ENCODE data around the gene GRM8. TPM values are rescaled to one million over a fixed set of nuclear protein-coding genes. Genes with fewer than 3 reads are reported as not detected.

Gene GRM8
- total and polyA plus RNA-seq, 2 donors from 2014 or later: 3.2 TPM; not detected in 1

DNA sequence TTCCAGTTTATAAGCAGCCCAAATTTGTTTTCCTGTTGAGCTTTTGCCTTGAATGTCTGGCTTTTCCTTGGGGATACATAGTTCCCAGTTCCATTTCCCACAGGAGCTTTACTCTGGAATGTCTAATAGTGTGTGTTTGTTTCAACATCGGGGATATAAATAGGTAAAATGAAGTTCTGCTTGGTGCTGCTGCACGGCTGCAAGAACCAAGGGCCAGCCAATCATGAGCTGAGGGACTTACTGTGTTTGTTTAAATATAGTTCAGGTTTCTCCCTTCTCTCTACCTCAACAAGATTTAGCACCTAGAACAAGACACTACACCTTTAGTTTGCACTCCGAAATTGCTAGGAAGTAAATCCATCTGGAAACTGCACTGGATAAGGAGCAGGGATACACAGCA lies 43.9 kb downstream of the GRM8 start:
- no peak for DNase-seq
- Histone ChIP-seq H3K9ac (ENCODE audit: low read length in 3 of 3) (no peak overlapping the region), H3K27ac (ENCODE audit: low read depth in 2 of 2, low read length in 2 of 2) (no peak overlapping the region), H3K9me3 (ENCODE audit: control insufficient read depth in 2 of 3, insufficient read depth in 1 of 3, low read length in 3 of 3) (no peaks in the 10 kb centered on the region), H3K4me1 (ENCODE audit: control insufficient read depth in 2 of 3, insufficient read depth in 2 of 3, low read depth in 1 of 3, low read length in 3 of 3) (no peaks in the 10 kb centered on the region), H3K4me3 (ENCODE audit: low read length in 3 of 3) (no peak overlapping the region), H3K27me3 (ENCODE audit: control insufficient read depth, insufficient read depth, low read length) (no peaks in the 10 kb centered on the region), H3K36me3 (ENCODE audit: control insufficient read depth in 2 of 3, insufficient read depth in 3 of 3, low read length in 3 of 3) (no peaks in the 10 kb centered on the region)
- FAIRE-seq: no peak
- intact Hi-C loops (cut with DNase I): no loop called here
- TF ChIP-seq CTCF (IDR thresholded peaks at IDR 0.05; ENCODE audit: borderline replicate concordance, extremely low read depth, insufficient read depth): no peak

GRCh38 chr7:127208351-127208750 lies 44.4 kb downstream of the GRM8 start:
- no peak overlapping the region for H3K4me3 ChIP-seq (ENCODE audit: low read length in 3 of 3)
- TF ChIP-seq CTCF (IDR thresholded peaks at IDR 0.05; ENCODE audit: borderline replicate concordance, extremely low read depth, insufficient read depth): no peak
- no peaks in the 10 kb centered on the region for H3K27me3 ChIP-seq (ENCODE audit: control insufficient read depth, insufficient read depth, low read length)
- H3K36me3 ChIP-seq (ENCODE audit: control insufficient read depth in 2 of 3, insufficient read depth in 3 of 3, low read length in 3 of 3): no peaks in the 10 kb centered on the region
- H3K9ac ChIP-seq (ENCODE audit: low read length in 3 of 3): no peak overlapping the region
- H3K9me3 ChIP-seq (ENCODE audit: control insufficient read depth in 2 of 3, insufficient read depth in 1 of 3, low read length in 3 of 3): no peaks in the 10 kb centered on the region
- H3K27ac ChIP-seq (ENCODE audit: low read depth in 2 of 2, low read length in 2 of 2): no peak overlapping the region
- no peaks in the 10 kb centered on the region for H3K4me1 ChIP-seq (ENCODE audit: control insufficient read depth in 2 of 3, insufficient read depth in 2 of 3, low read depth in 1 of 3, low read length in 3 of 3)
- intact Hi-C loops (cut with DNase I): no loop called here
- DNase-seq (no peak), FAIRE-seq (no peak)

DNA sequence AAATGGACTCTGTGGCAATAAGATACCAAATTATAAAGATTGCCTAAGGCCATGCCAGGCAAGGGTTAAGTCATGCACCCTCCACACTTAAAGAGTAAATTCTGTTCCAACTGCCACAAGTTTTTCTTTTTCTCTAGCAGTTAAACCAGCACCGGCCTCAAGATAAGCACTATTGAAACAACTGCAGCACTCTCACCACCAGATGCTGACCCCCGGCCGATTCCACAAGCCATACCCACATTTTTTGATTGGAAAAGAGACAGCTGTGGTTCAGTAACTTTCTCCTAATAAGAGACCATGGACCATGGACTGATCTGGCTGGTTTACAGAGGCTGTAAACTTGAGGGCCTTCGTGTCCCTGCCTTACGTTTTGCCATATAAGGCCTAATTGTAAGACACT lies 44.9 kb downstream of the GRM8 start:
- Histone ChIP-seq H3K36me3 (ENCODE audit: control insufficient read depth in 2 of 3, insufficient read depth in 3 of 3, low read length in 3 of 3) (no peaks in the 10 kb centered on the region), H3K27ac (ENCODE audit: low read depth in 2 of 2, low read length in 2 of 2) (no peak overlapping the region), H3K4me3 (ENCODE audit: low read length in 3 of 3) (no peak overlapping the region), H3K4me1 (ENCODE audit: control insufficient read depth in 2 of 3, insufficient read depth in 2 of 3, low read depth in 1 of 3, low read length in 3 of 3) (no peaks in the 10 kb centered on the region), H3K27me3 (ENCODE audit: control insufficient read depth, insufficient read depth, low read length) (no peaks in the 10 kb centered on the region), H3K9me3 (ENCODE audit: control insufficient read depth in 2 of 3, insufficient read depth in 1 of 3, low read length in 3 of 3) (no peaks in the 10 kb centered on the region), H3K9ac (ENCODE audit: low read length in 3 of 3) (no peak overlapping the region)
- FAIRE-seq (no peak), DNase-seq (no peak)
- TF ChIP-seq CTCF (IDR thresholded peaks at IDR 0.05; ENCODE audit: borderline replicate concordance, extremely low read depth, insufficient read depth): no peak
- intact Hi-C loops (cut with DNase I): no loop called here

DNA sequence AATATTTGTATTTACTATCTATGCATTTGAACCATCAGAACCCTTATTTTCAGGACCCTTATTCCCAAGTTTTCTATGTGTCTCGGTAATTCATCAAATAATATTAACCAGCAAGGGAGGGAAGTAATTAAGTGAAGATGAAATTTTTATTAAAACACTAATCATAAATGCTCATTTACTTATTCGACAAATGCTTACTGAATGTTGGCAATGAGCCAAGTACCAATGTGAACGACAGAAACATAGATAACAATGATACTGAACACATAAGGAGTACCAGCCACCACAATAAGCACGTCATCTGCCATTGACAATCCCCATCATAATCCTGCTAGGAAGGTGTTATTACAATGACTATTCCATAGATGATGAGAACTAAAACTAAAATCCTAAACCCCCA lies 45.5 kb downstream of the GRM8 start:
- H3K4me1 ChIP-seq (ENCODE audit: control insufficient read depth in 2 of 3, insufficient read depth in 2 of 3, low read depth in 1 of 3, low read length in 3 of 3): no peaks in the 10 kb centered on the region
- DNase-seq (no peak), FAIRE-seq (no peak)
- H3K4me3 ChIP-seq (ENCODE audit: low read length in 3 of 3): no peak overlapping the region
- no peak for TF ChIP-seq CTCF (IDR thresholded peaks at IDR 0.05; ENCODE audit: borderline replicate concordance, extremely low read depth, insufficient read depth)
- H3K27ac ChIP-seq (ENCODE audit: low read depth in 2 of 2, low read length in 2 of 2): no peak overlapping the region
- no peaks in the 10 kb centered on the region for H3K9me3 ChIP-seq (ENCODE audit: control insufficient read depth in 2 of 3, insufficient read depth in 1 of 3, low read length in 3 of 3)
- no peaks in the 10 kb centered on the region for H3K36me3 ChIP-seq (ENCODE audit: control insufficient read depth in 2 of 3, insufficient read depth in 3 of 3, low read length in 3 of 3)
- no peaks in the 10 kb centered on the region for H3K27me3 ChIP-seq (ENCODE audit: control insufficient read depth, insufficient read depth, low read length)
- intact Hi-C loops (cut with DNase I): no loop called here
- no peak overlapping the region for H3K9ac ChIP-seq (ENCODE audit: low read length in 3 of 3)

Data from kidney (tissue), 14 donors.